WI38 (cell line): ENCODE results near the gene MYZAP.

Experiments used
- H3K4me3 ChIP-seq: 2 replicates; pipeline ENCODE4 v1.5.1; 2011; ENCODE audit warnings: low read depth, mild to moderate bottlenecking, control low read depth, low read length
- TF ChIP-seq, protein P1 (sequence below): IDR thresholded peaks from 2 replicates; pipeline ENCODE4 v1.5.1; 2012; ENCODE audit warnings: low read depth, mild to moderate bottlenecking, control low read depth, low read length

Gene MYZAP

DNA sequence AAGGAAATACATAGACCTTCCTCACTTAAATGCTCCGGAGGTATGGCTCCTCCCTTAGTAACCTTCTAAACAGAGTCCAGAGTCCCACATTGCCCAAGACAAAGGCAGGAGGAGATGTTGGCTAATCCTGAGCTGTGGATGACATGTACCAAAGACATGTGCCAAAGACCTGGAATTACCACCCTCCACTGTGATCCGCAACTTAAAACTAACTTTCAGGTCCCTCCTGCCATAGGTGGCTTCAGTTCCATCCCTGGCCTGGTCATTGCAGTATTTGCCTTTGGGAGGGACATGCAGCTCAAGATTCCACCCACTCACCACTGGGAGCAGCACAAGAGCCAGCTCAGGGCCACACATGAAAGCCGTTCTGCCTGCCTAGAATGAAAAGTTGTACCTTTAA lies 28.0 kb downstream of the MYZAP start:
- no peak overlapping the region for H3K4me3 ChIP-seq
- TF ChIP-seq, protein P1, sequence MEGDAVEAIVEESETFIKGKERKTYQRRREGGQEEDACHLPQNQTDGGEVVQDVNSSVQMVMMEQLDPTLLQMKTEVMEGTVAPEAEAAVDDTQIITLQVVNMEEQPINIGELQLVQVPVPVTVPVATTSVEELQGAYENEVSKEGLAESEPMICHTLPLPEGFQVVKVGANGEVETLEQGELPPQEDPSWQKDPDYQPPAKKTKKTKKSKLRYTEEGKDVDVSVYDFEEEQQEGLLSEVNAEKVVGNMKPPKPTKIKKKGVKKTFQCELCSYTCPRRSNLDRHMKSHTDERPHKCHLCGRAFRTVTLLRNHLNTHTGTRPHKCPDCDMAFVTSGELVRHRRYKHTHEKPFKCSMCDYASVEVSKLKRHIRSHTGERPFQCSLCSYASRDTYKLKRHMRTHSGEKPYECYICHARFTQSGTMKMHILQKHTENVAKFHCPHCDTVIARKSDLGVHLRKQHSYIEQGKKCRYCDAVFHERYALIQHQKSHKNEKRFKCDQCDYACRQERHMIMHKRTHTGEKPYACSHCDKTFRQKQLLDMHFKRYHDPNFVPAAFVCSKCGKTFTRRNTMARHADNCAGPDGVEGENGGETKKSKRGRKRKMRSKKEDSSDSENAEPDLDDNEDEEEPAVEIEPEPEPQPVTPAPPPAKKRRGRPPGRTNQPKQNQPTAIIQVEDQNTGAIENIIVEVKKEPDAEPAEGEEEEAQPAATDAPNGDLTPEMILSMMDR: no peak

DNA sequence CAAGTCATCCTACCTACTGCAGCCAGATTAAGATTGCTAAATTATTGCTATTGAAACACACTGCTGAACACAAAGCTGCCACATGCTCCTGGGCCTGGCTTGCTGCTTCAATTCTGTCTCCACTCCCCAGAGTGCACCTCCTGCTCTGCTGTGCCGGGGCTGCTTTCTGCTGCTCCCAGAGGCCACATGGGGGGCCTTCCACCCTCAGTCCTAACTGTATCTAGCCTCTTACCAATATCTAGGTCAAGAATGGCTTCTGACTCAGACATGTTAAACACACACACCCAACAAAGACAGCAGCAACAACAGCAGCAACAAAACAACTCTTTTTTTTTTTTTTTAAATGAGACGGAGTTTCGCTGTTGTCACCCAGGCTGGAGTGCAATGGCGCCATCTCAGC lies 33.0 kb downstream of the MYZAP start:
- no peak overlapping the region for H3K4me3 ChIP-seq
- TF ChIP-seq, protein P1: no peak

DNA sequence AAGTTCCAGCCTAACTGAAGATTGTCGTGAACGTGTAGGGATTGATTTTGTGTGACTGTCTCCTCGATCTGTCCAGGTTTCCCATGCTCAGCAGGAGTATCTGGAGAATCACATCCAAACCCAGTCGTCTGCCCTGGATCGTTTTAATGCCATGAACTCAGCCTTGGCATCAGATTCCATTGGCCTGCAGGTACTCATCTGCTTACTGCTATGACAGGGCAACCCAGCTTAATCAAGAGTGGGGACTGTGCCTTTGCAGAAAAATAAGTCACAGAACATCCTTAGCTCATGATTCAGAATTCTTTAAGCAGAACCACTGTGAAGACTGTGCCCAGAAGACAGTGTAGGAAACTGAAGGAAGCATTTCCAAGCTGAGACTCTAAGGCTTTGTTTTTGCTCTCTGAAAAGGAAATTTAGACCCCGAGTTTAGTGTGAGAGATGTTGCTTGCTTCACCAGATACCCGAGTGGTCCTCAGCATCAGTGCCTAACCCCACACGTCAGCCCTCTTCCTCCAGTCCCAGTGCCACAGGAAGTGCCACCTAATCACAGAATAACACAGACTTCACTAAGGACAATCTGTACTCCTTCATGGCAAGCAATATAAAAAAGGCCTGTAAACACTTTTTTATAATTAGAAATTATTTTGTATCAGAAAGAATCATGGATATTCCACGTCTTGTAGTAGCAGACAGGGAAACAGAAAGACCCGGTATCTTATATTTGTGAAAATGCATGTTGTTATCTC lies 34.2 kb downstream of the MYZAP start:
- H3K4me3 ChIP-seq: no peak overlapping the region
- TF ChIP-seq, protein P1: no peak

DNA sequence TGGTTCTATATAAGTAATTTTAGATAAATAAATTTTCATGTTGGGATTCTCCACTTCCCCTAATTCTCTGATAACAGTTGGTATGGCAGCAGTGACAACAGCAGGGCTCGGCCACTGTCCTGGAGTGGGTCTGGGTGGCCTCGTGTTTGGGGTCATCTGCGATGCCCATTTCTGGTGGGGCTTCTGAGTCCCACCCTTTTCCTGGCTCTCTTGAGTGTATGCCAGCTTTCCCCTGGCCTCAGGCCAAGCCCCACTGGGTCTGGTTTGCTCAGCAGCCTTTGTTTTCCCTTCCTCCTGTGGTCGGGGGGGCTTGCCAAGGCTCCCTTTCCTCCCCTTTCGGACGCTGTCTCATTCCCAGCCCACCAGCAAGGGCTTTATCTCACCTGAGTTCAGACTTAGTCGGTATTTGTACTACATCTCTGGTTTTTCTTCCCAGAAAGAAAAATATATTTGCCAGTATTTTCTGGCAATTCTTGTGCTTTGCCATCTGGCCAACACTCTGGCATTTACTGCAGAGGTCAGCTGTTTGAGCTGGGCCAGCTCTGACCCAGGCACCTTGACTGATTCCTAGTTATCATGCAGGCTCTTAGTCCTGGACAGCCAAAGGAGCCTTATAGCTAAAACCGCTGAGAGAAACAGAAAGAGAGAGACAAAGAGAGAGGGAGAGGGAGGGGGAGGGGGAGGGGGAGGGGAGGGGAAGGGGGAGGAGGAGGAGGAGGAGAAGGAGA lies 35.2 kb downstream of the MYZAP start:
- no peak overlapping the region for H3K4me3 ChIP-seq
- TF ChIP-seq, protein P1: no peak

DNA sequence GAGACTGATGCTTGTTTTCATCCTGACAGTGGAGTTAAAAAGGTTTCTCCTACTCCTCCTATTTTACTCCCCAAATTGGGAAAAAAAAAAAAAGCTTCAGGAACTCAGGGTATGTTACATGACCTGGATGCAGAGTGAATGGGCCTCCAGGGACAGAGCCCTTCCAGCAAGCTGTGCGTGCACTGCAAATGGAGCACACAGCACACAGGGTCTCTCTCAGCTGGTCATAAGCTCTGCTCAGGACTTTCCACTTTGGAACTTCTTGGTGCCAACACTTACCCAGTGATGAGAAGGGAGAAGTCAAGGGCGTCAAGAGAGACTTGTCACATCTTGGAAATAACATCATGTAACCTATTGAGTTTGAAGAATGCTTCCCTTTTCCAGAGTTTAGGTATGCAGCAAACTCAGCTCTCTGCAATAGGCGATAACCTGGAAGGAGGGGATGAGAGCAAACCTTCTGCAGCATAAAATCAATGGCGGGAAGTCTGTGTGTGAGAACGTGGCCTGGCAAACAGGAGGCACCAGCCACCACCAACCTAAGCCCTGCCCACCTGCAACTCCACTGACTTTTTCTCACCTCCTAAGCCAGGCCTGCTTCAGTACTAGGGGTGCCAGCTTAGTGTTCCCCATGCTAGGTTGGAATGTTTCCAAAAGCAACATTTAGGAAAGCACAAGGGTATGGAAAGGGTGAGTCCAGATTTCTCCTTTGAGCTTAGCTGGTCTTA lies 39.8 kb downstream of the MYZAP start:
- TF ChIP-seq, protein P1: no peak
- no peak overlapping the region for H3K4me3 ChIP-seq

DNA sequence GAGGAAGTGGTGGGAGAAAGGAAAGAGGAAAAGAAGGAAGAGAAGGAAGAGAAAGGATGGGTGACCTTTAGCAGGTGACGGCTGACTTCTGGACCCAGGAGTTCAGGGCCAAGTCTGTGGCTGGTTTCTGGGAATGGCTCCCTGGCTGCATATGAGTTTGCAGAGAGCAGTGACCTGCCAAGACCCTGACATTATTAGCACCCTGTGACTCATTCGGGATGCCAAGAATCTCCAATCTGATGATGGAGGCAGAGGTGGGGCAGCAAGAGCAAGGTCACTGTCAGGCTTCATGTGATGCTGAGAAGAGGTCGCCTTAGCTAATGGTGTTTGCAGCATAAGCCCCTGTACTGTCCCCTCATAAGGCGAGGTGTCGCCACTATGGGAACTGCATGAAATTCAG lies 42.6 kb downstream of the MYZAP start:
- TF ChIP-seq, protein P1: no peak
- H3K4me3 ChIP-seq: no peak overlapping the region
